Natural killer cell (primary cell): ENCODE data around the gene SLX1A. TPM values are rescaled to one million over a fixed set of nuclear protein-coding genes. Genes with fewer than 3 reads are reported as not detected.
"Not testable (repeated sequence)": the region's sequence is repeated elsewhere in the genome, so short reads cannot be mapped to it uniquely, and the experiment has no call there.

Experiments used
- ATAC-seq, 3 donors: fragments of 150-1000 bp in 2 of 3; fragments of 200-7000 bp in 1 of 3; cut with Tn5 transposase; 1 replicate in 1 of 3; 2 replicates in 2 of 3; pipeline ENCODE4 v1.10.0; 2021; ENCODE audit warnings: mild to moderate bottlenecking in 2 of 3, moderate library complexity in 2 of 3
- DNase-seq, 2 donors: peaks; one replicate each; pipeline versions ENCODE4 v3.0.0 to v3.0.0-alpha.2; 2013 to 2021; ENCODE audit warnings: mixed read lengths in 1 of 2
- H3K27ac ChIP-seq: one replicate; pipeline ENCODE4 v1.5.1; 2013; ENCODE audit warnings: mild to moderate bottlenecking, low read length
- H3K27me3 ChIP-seq: one replicate; pipeline ENCODE4 v1.6.1; 2013; ENCODE audit warnings: low read length; ENCODE audit not compliant: control insufficient read depth, insufficient read depth
- H3K36me3 ChIP-seq: one replicate; pipeline ENCODE4 v1.6.1; 2013; ENCODE audit warnings: low read length; ENCODE audit not compliant: control insufficient read depth, insufficient read depth
- H3K4me1 ChIP-seq: one replicate; pipeline ENCODE4 v1.6.1; 2013; ENCODE audit warnings: low read length; ENCODE audit not compliant: control insufficient read depth, insufficient read depth
- H3K4me3 ChIP-seq: one replicate; pipeline ENCODE4 v1.5.1; 2013; ENCODE audit warnings: low read length
- H3K9me3 ChIP-seq: one replicate; pipeline ENCODE4 v1.6.1; 2013; ENCODE audit warnings: low read length; ENCODE audit not compliant: control insufficient read depth, insufficient read depth
- H3K27ac Mint-ChIP-seq, 2 donors: one replicate each; pipeline ENCODE4 v1.8.0; 2022; ENCODE audit warnings: mild to moderate bottlenecking in 2 of 2, mixed read lengths in 2 of 2, moderate library complexity in 1 of 2
- H3K27me3 Mint-ChIP-seq, 2 donors: one replicate each; pipeline ENCODE4 v1.8.0; 2022; ENCODE audit warnings: low read depth in 2 of 2, mixed read lengths in 2 of 2
- H3K36me3 Mint-ChIP-seq: one replicate; pipeline ENCODE4 v1.8.0; 2022; ENCODE audit warnings: mixed read lengths
- H3K4me1 Mint-ChIP-seq, 2 donors: one replicate each; pipeline ENCODE4 v1.8.0; 2022; ENCODE audit warnings: mixed read lengths in 2 of 2
- H3K4me3 Mint-ChIP-seq: one replicate; pipeline ENCODE4 v1.8.0; 2022; ENCODE audit warnings: mild to moderate bottlenecking, moderate library complexity, mixed read lengths
- H3K9me3 Mint-ChIP-seq, 2 donors: one replicate each; pipeline ENCODE4 v1.8.0; 2022; ENCODE audit warnings: mixed read lengths in 2 of 2
- WGBS: methylation state at CpG from one replicate; pipeline ENCODE4 v1.1.7; 2013; ENCODE audit warnings: missing lambda C conversion rate; ENCODE audit not compliant: insufficient coverage; 5-methylcytosine and 5-hydroxymethylcytosine counted together
- intact Hi-C: fragments of 100-400 bp; cut with micrococcal nuclease; formaldehyde crosslinking; loops from one replicate; pipeline ENCODE4 v1.14.2; 2022
- total RNA-seq, 4 donors: library from RNA; stranded (reverse); fragments of 120-200 nt in 1 of 4; gene quantifications; one replicate each; pipeline versions ENCODE4 v1.2.3 to v1.2.4, GENCODE V29; 2013 to 2022

The SLX1A gene
- total RNA-seq, 3 donors from 2014 or later (not counting 1 experiment from before 2014, with no cell fraction given): 78.1 to 132 (median 109) TPM

GRCh38 chr16:30199049-30199448, 5.4 kb downstream of the SLX1A start, which contains the start of gene SULT1A3:
TSS of gene SULT1A3 (plus strand) at chr16:30199255. CDS start at chr16:30200729, 1,474 bp downstream.
- ATAC-seq, intact Hi-C loops, H3K36me3 Mint-ChIP-seq, H3K9me3 Mint-ChIP-seq, H3K4me1 Mint-ChIP-seq, H3K9me3 ChIP-seq, H3K27me3 Mint-ChIP-seq, H3K27ac Mint-ChIP-seq, H3K4me1 ChIP-seq, DNase-seq, H3K27me3 ChIP-seq, H3K4me3 Mint-ChIP-seq, H3K4me3 ChIP-seq, H3K27ac ChIP-seq, H3K36me3 ChIP-seq: not testable (repeated sequence)
- WGBS: no CpG with 5 or more reads among the region's 3 CpGs

- H3K4me1 ChIP-seq, H3K4me1 Mint-ChIP-seq, H3K27me3 Mint-ChIP-seq, DNase-seq, ATAC-seq, H3K4me3 Mint-ChIP-seq, intact Hi-C loops, H3K4me3 ChIP-seq, H3K9me3 ChIP-seq, H3K36me3 ChIP-seq, H3K27ac ChIP-seq, H3K27me3 ChIP-seq, H3K36me3 Mint-ChIP-seq, H3K9me3 Mint-ChIP-seq, H3K27ac Mint-ChIP-seq: not testable (repeated sequence)
- WGBS: no CpG with 5 or more reads among the region's 15 CpGs
These were observed 6.1 kb downstream of the SLX1A start for GRCh38 chr16:30199608-30200343.

GRCh38 chr16:30205541-30206236, 12.0 kb downstream of the SLX1A start:
- H3K9me3 ChIP-seq, H3K36me3 Mint-ChIP-seq, H3K9me3 Mint-ChIP-seq, H3K4me3 Mint-ChIP-seq, H3K27ac ChIP-seq, H3K36me3 ChIP-seq, H3K27ac Mint-ChIP-seq, H3K27me3 ChIP-seq, H3K27me3 Mint-ChIP-seq, DNase-seq, H3K4me1 Mint-ChIP-seq, intact Hi-C loops, H3K4me1 ChIP-seq: not testable (repeated sequence)
- peak; percentile 49 to 74 (median 67) for ATAC-seq
- H3K4me3 ChIP-seq: peak overlapping the region; percentile 37
- under 1% methylated on average over 9 of the region's 52 CpGs for WGBS

GRCh38 chr16:30206252-30206651, 12.6 kb downstream of the SLX1A start:
- H3K9me3 ChIP-seq, H3K9me3 Mint-ChIP-seq, H3K27ac ChIP-seq, H3K27me3 Mint-ChIP-seq, H3K4me1 ChIP-seq, H3K4me1 Mint-ChIP-seq, H3K27me3 ChIP-seq, H3K4me3 Mint-ChIP-seq, DNase-seq, H3K36me3 ChIP-seq, H3K27ac Mint-ChIP-seq, H3K36me3 Mint-ChIP-seq, intact Hi-C loops: not testable (repeated sequence)
- peak overlapping the region; percentile 37 for H3K4me3 ChIP-seq
- no CpG with 5 or more reads among the region's 33 CpGs for WGBS
- ATAC-seq: peak; percentile 43 to 58 (median 57)

- no CpG with 5 or more reads among the region's 9 CpGs for WGBS
- H3K27me3 ChIP-seq, DNase-seq, H3K27ac ChIP-seq, H3K4me3 Mint-ChIP-seq, H3K27ac Mint-ChIP-seq, H3K9me3 ChIP-seq, H3K4me1 Mint-ChIP-seq, H3K4me1 ChIP-seq, H3K27me3 Mint-ChIP-seq, intact Hi-C loops, H3K4me3 ChIP-seq, H3K36me3 Mint-ChIP-seq, H3K36me3 ChIP-seq, H3K9me3 Mint-ChIP-seq: not testable (repeated sequence)
- ATAC-seq: peak in 1 of 3 donors; percentile 39
These were observed 13.5 kb downstream of the SLX1A start for GRCh38 chr16:30207063-30207704.

- H3K9me3 ChIP-seq, H3K4me1 ChIP-seq, H3K27me3 ChIP-seq, H3K4me3 ChIP-seq, H3K27ac Mint-ChIP-seq, DNase-seq, H3K9me3 Mint-ChIP-seq, H3K27me3 Mint-ChIP-seq, H3K36me3 ChIP-seq, intact Hi-C loops, H3K4me1 Mint-ChIP-seq, H3K27ac ChIP-seq, H3K36me3 Mint-ChIP-seq: not testable (repeated sequence)
- ATAC-seq: peak in 2 of 3 donors; percentile 25 to 35
- WGBS: no CpG with 5 or more reads among the region's 6 CpGs
- H3K4me3 Mint-ChIP-seq: peak overlapping the region; percentile 47
These were observed 15.4 kb downstream of the SLX1A start for GRCh38 chr16:30209032-30209431.

GRCh38 chr16:30211414-30211813, 17.7 kb downstream of the SLX1A start:
- intact Hi-C loops, H3K4me1 ChIP-seq, H3K27me3 Mint-ChIP-seq, H3K27me3 ChIP-seq, H3K27ac ChIP-seq, DNase-seq, H3K4me3 ChIP-seq, H3K9me3 Mint-ChIP-seq, H3K36me3 ChIP-seq, H3K4me1 Mint-ChIP-seq, H3K27ac Mint-ChIP-seq, H3K9me3 ChIP-seq, H3K36me3 Mint-ChIP-seq, H3K4me3 Mint-ChIP-seq: not testable (repeated sequence)
- WGBS: no CpG with 5 or more reads among the region's 4 CpGs
- peak in 1 of 3 donors; percentile 47 for ATAC-seq
